Mesothelial cell of epicardium (in vitro differentiated cells): Measurements from ENCODE around the gene MND1. TPM values are rescaled to one million over a fixed set of nuclear protein-coding genes. Genes with fewer than 3 reads are reported as not detected.

Experiments
- DNase-seq, 2 experiments: peaks; one replicate each; pipeline ENCODE4 v3.0.0; 2021; ENCODE audit warnings: low spot score in 2 of 2; ENCODE audit not compliant: unreplicated experiment in 2 of 2
- H3K27ac Mint-ChIP-seq: 2 replicates; pipeline ENCODE4 v1.8.0; 2021; ENCODE audit warnings: mixed read lengths
- H3K27me3 Mint-ChIP-seq: 2 replicates; pipeline ENCODE4 v1.8.0; 2021; ENCODE audit warnings: low read depth, mixed read lengths
- H3K36me3 Mint-ChIP-seq: 2 replicates; pipeline ENCODE4 v1.8.0; 2021; ENCODE audit warnings: mixed read lengths
- H3K4me1 Mint-ChIP-seq: 2 replicates; pipeline ENCODE4 v1.8.0; 2021; ENCODE audit warnings: mixed read lengths
- H3K4me3 Mint-ChIP-seq: 2 replicates; pipeline ENCODE4 v1.8.0; 2021; ENCODE audit warnings: mild to moderate bottlenecking, moderate library complexity, mixed read lengths
- H3K9me3 Mint-ChIP-seq: 2 replicates; pipeline ENCODE4 v1.8.0; 2021; ENCODE audit warnings: mixed read lengths
- CTCF ChIP-seq: fragments of 200-600 bp; sonication (generic); IDR thresholded peaks from one replicate; pipeline ENCODE4 v1.5.0; 2021; ENCODE audit warnings: antibody characterized with exemption; ENCODE audit not compliant: unreplicated experiment
- total RNA-seq: library from RNA; stranded (reverse); gene quantifications from 3 replicates; pipeline ENCODE4 v1.2.1, GENCODE V29; 2021

Gene MND1, protein sequence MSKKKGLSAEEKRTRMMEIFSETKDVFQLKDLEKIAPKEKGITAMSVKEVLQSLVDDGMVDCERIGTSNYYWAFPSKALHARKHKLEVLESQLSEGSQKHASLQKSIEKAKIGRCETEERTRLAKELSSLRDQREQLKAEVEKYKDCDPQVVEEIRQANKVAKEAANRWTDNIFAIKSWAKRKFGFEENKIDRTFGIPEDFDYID
- total RNA-seq, result 7.5 to 9.1 TPM (median 7.7 TPM) in 3 replicates

DNA sequence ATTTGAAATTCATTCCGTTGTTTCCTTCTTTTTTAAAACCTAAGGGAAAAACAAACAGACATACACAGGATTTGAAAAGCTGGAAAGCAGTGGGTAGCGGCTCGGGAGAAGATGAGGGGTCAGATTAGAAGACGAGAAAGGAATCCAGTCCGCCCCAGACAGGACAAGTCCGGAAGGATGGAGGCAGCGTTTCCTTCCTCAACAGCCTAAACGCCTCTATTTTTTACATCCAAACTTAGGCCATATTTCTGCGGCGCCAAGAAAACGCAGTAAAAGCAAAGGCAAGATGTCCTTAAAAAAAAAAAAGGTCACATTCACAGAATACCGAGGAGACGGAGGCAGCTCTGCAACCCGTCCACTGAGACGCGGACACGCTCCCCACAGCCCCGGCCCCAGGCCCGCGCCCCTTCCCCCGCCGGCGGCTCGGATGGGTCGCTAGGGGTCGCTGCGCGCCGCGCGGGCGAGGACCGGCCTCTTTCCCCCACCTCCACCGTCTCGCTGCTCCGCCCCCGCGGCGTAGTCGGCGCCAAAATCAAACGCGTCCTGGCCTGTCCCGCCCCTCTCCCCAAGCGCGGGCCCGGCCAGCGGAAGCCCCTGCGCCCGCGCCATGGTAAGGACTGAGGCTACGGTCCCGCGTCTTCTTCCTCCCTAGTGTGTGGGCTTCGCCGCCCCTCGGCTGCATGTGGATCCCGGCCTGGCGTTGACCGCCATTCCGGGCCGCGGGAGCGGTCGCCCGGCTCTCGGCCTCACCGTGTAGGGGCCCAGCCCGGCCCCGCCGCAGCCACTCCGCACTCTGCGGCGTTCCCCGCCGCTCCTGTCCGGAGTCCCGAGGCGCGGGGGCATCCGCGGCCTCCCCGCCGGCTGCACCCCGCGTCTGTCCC is at the start of gene MND1:
TSS of gene MND1 (plus strand) at position 558 of the 881 bp plus-strand sequence. CDS start at position 608, 50 bp downstream.
- DNase-seq, result peak; percentile 85 to 96
- Mint-ChIP-seq H3K4me1 (peaks cover 28% of the 10 kb centered on the region), H3K27ac (peak within 1 kb of the TSS; percentile 93), H3K4me3 (peak within 1 kb of the TSS; percentile 92), H3K27me3 (no peaks in the 10 kb centered on the region), H3K36me3 (peaks cover 7% of the 10 kb centered on the region), H3K9me3 (no peaks in the 10 kb centered on the region)
- peak; percentile 85 for TF ChIP-seq CTCF

- Mint-ChIP-seq H3K36me3 (peaks cover 24% of the 10 kb centered on the region), H3K27ac (peak overlapping the region; percentile 97), H3K4me3 (peak overlapping the region; percentile 46)
Observed at GRCh38 chr4:153295131-153295755, 49.2 kb upstream of the MND1 start.

GRCh38 chr4:153296040-153296823 is 48.3 kb upstream of the MND1 start:
- TF ChIP-seq CTCF, result no peak
- H3K27ac Mint-ChIP-seq, result peak overlapping the region; percentile 97
- H3K36me3 Mint-ChIP-seq, result peaks cover 27% of the 10 kb centered on the region
- no peaks in the 10 kb centered on the region for H3K27me3 Mint-ChIP-seq
- H3K4me3 Mint-ChIP-seq, result peak overlapping the region; percentile 58
- peak in 1 of 2 experiments; percentile 44 for DNase-seq
- peaks cover 52% of the 10 kb centered on the region for H3K4me1 Mint-ChIP-seq
- H3K9me3 Mint-ChIP-seq, result peaks cover 18% of the 10 kb centered on the region

More at GRCh38 chr4:153295131-153295755, 49.2 kb upstream of the MND1 start:
- no peak for TF ChIP-seq CTCF
- Mint-ChIP-seq H3K27me3 (no peaks in the 10 kb centered on the region), H3K4me1 (peaks cover 52% of the 10 kb centered on the region), H3K9me3 (peaks cover 13% of the 10 kb centered on the region)
- no peak for DNase-seq

- peaks cover 52% of the 10 kb centered on the region for H3K4me1 Mint-ChIP-seq
- TF ChIP-seq CTCF, result no peak
- peaks cover 27% of the 10 kb centered on the region for H3K9me3 Mint-ChIP-seq
- H3K27ac Mint-ChIP-seq, result peak overlapping the region; percentile 97
- DNase-seq, result no peak
- no peaks in the 10 kb centered on the region for H3K27me3 Mint-ChIP-seq
- H3K4me3 Mint-ChIP-seq, result peak overlapping the region; percentile 58
- peaks cover 32% of the 10 kb centered on the region for H3K36me3 Mint-ChIP-seq
Observed at GRCh38 chr4:153297116-153297515, 47.4 kb upstream of the MND1 start.

DNA sequence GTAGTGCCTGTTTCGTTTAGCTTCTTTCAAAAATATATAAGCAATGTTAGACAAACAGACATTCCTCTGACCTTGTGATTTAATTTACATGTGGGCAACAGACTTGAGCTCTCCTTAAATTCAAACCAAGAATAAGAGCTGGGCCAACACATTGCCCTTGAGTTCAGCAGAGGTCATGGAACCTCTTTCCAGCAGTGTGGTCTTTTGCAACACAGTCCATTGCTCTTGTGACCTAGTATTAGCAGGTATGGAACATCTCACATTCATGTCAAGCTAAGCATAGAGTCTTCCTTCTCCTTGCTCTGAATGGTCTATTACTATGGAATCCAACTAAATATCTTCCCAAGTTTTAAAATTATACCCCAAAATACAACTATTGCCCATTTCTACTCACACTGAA is 33.7 kb upstream of the MND1 start:
- Mint-ChIP-seq H3K4me3 (no peak overlapping the region), H3K4me1 (peaks cover 3% of the 10 kb centered on the region), H3K27me3 (no peaks in the 10 kb centered on the region), H3K9me3 (peaks cover 3% of the 10 kb centered on the region), H3K27ac (no peak overlapping the region), H3K36me3 (peaks cover 33% of the 10 kb centered on the region)
- no peak for TF ChIP-seq CTCF
- DNase-seq, result no peak
